Naive thymus-derived CD4-positive, alpha-beta T cell (primary cell): ENCODE measurements around the gene NCBP3. TPM values are rescaled to one million over a fixed set of nuclear protein-coding genes. Genes with fewer than 3 reads are reported as not detected.

Experiments
- ATAC-seq: fragments of 150-1000 bp; cut with Tn5 transposase; 2 replicates; pipeline ENCODE4 v1.10.0; 2021; ENCODE audit warnings: mild to moderate bottlenecking, moderate library complexity
- CTCF ChIA-PET: fragments of 350-600 bp; sonication (Branson Sonifier 250); formaldehyde crosslinking; loops from one replicate; lab custom pipeline; 2021; ENCODE audit warnings: antibody characterized with exemption; lab: Charles Lee
- POLR2A ChIA-PET: fragments of 350-600 bp; sonication (Branson Sonifier 250); formaldehyde crosslinking; loops from one replicate; lab custom pipeline; 2021; ENCODE audit warnings: antibody characterized with exemption, inconsistent platforms; lab: Charles Lee
- DNase-seq, 9 donors: peaks; one replicate each; pipeline versions ENCODE4 v3.0.0 to v3.0.0-alpha.2; 2020 to 2022; ENCODE audit warnings: mixed read lengths in 1 of 9
- H3K27ac ChIP-seq: one replicate; pipeline ENCODE4 v1.7.0; 2013; ENCODE audit warnings: mild to moderate bottlenecking, low read depth, low read length, moderate library complexity
- H3K27me3 ChIP-seq, 2 donors: one replicate each; pipeline ENCODE4 v1.7.0; 2013; ENCODE audit warnings: low read length in 2 of 2, mild to moderate bottlenecking in 2 of 2, moderate library complexity in 2 of 2; ENCODE audit not compliant: control insufficient read depth in 2 of 2, insufficient read depth in 2 of 2
- H3K36me3 ChIP-seq, 3 experiments: 1 replicate in 2 of 3; 2 replicates in 1 of 3; pipeline ENCODE4 v1.7.0; 2013; ENCODE audit warnings: low read length in 3 of 3, mild to moderate bottlenecking in 3 of 3, moderate library complexity in 1 of 3; ENCODE audit not compliant: insufficient read depth in 3 of 3, control insufficient read depth in 2 of 3
- H3K4me1 ChIP-seq, 2 donors: one replicate each; pipeline ENCODE4 v1.7.0; 2013; ENCODE audit warnings: low read length in 2 of 2, mild to moderate bottlenecking in 2 of 2, moderate library complexity in 1 of 2; ENCODE audit not compliant: control insufficient read depth in 2 of 2, insufficient read depth in 2 of 2
- H3K4me3 ChIP-seq: 2 replicates; pipeline ENCODE4 v1.7.0; 2013; ENCODE audit warnings: mild to moderate bottlenecking, low read length
- H3K9me3 ChIP-seq, 3 experiments: 1 replicate in 2 of 3; 2 replicates in 1 of 3; pipeline ENCODE4 v1.7.0; 2013; ENCODE audit warnings: low read length in 3 of 3; ENCODE audit not compliant: control insufficient read depth in 2 of 3
- H3K27ac Mint-ChIP-seq, 9 donors: one replicate each; pipeline ENCODE4 v1.8.0; 2020 to 2022; ENCODE audit warnings: mixed read lengths in 9 of 9, mild to moderate bottlenecking in 8 of 9, moderate library complexity in 5 of 9, inconsistent platforms in 2 of 9
- H3K27me3 Mint-ChIP-seq, 5 donors: one replicate each; pipeline ENCODE4 v1.8.0; 2021 to 2022; ENCODE audit warnings: mixed read lengths in 5 of 5, mild to moderate bottlenecking in 1 of 5
- H3K36me3 Mint-ChIP-seq, 5 donors: one replicate each; pipeline ENCODE4 v1.8.0; 2020 to 2022; ENCODE audit warnings: mixed read lengths in 5 of 5, mild to moderate bottlenecking in 3 of 5, inconsistent platforms in 1 of 5
- H3K4me1 Mint-ChIP-seq, 7 donors: one replicate each; pipeline ENCODE4 v1.8.0; 2020 to 2022; ENCODE audit warnings: mixed read lengths in 7 of 7, mild to moderate bottlenecking in 3 of 7, inconsistent platforms in 1 of 7
- H3K4me3 Mint-ChIP-seq, 10 donors: one replicate each; pipeline ENCODE4 v1.8.0; 2020 to 2022; ENCODE audit warnings: mild to moderate bottlenecking in 10 of 10, mixed read lengths in 10 of 10, moderate library complexity in 6 of 10, inconsistent platforms in 2 of 10
- H3K9me3 Mint-ChIP-seq, 11 donors: one replicate each; pipeline ENCODE4 v1.8.0; 2020 to 2022; ENCODE audit warnings: mixed read lengths in 11 of 11, mild to moderate bottlenecking in 4 of 11, inconsistent platforms in 1 of 11, moderate library complexity in 1 of 11
- intact Hi-C, 2 donors: fragments of 100-400 bp; cut with micrococcal nuclease; formaldehyde crosslinking; loops; one replicate each; pipeline ENCODE4 v1.15.1; 2023
- polyA plus RNA-seq, 2 donors: library from polyadenylated mRNA; unstranded; fragments of 300-500 nt; fragmentation: Illumina TruSeq; gene quantifications; one replicate each; pipeline ENCODE4 v1.2.3, GENCODE V29; 2021
- total RNA-seq, 6 experiments: library from RNA in 5 of 6; stranded (reverse) in 5 of 6; gene quantifications; 1 replicate in 5 of 6; 2 replicates in 1 of 6; pipeline ENCODE4 v1.2.3 and lab custom pipeline; 2021 to 2026

The NCBP3 gene
- total and polyA plus RNA-seq, 7 experiments from 2014 or later = 7.8 to 49.4 (median 41.5) TPM

DNA sequence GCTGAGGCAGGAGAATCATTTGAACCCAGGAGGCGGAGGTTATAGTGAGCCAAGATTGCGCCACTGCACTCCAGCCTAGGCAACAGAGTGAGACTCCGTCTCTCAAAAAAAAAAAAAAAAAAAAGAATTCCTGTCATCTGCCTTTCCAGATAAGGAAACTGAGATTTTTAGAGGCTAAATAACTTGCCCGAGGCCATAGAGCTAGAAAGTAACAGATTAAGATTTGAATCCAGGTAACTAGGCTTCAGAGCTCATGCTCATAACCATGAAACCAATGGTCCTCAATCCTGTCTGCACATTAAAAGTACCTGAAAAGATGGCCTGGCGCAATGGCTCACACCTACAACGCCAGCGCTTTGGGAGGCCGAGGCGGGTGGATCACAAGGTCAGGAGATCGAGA, 9.5 kb downstream of the NCBP3 start:
- Mint-ChIP-seq H3K27ac (no peak overlapping the region), H3K27me3 (no peaks in the 10 kb centered on the region), H3K4me1 (peaks cover 19 to 51% (median 30%) of the 10 kb centered on the region in 7 donors), H3K36me3 (peaks cover 10 to 46% (median 20%) of the 10 kb centered on the region in 5 donors), H3K9me3 (peaks cover 0 to 2% (median 0%) of the 10 kb centered on the region in 11 donors), H3K4me3 (no peak overlapping the region)
- Histone ChIP-seq H3K27ac (no peak overlapping the region), H3K36me3 (peaks cover 0 to 56% (median 14%) of the 10 kb centered on the region in 3 experiments), H3K4me3 (no peak overlapping the region), H3K27me3 (no peaks in the 10 kb centered on the region), H3K9me3 (no peaks in the 10 kb centered on the region), H3K4me1 (no peaks in the 10 kb centered on the region)
- DNase-seq = no peak
- POLR2A ChIA-PET = no interaction called here
- intact Hi-C loops = no loop called here
- no peak for ATAC-seq
- CTCF ChIA-PET = interaction anchor here (0.9 kb wide), 1 partner anchor 10 kb away, joined by 3 read pairs; the partner anchor contains the start of gene NCBP3

DNA sequence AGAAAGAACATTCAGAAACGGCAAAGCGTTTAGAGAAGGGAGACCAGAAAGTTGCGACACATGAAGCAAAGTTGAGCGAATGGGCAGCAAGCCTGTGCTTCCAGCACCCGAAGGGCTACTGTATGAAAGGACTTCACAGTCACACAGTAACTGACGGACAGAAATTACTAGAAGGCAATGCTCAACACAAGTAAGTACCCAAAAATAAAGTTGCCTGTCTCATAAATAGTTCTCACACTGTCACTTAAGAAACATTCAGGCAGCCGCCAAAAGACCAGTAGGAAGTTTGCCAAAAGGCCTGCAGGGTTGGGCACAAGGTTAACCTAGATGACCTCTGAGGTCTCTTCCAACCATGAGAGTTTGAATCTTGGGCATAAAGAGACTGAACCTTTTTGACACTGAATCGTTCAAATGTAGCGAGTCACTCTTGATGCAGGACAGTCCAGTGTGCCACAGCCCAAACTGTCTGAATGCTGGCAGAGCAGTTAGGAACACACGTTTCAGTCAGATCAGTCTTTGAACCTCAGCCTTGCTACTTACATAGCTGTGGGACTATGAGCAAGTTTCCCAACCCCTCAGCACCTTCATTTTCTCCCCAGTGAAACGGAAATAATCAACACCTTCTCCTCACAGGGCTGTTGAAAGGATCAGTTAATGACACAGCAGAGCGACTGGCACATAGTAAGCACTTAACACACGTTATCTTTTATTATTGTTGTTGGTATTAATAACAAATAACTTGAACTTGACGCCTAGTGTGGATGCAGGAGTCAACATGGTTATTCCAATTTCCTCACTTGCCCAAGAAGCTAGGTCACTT, 10.4 kb downstream of the NCBP3 start:
- Mint-ChIP-seq H3K36me3 (peaks cover 10 to 39% (median 17%) of the 10 kb centered on the region in 5 donors), H3K27me3 (no peaks in the 10 kb centered on the region), H3K9me3 (no peaks in the 10 kb centered on the region), H3K4me3 (no peak overlapping the region), H3K27ac (peak overlapping the region in 5 of 9 donors; percentile 4 to 68 (median 27)), H3K4me1 (peaks cover 16 to 44% (median 23%) of the 10 kb centered on the region in 7 donors)
- Histone ChIP-seq H3K9me3 (no peaks in the 10 kb centered on the region), H3K36me3 (peaks cover 0 to 48% (median 14%) of the 10 kb centered on the region in 3 experiments), H3K4me1 (no peaks in the 10 kb centered on the region), H3K4me3 (no peak overlapping the region), H3K27ac (no peak overlapping the region), H3K27me3 (no peaks in the 10 kb centered on the region)
- no peak for ATAC-seq
- CTCF ChIA-PET = no interaction called here
- no peak for DNase-seq
- POLR2A ChIA-PET = no interaction called here
- intact Hi-C loops = no loop called here

DNA sequence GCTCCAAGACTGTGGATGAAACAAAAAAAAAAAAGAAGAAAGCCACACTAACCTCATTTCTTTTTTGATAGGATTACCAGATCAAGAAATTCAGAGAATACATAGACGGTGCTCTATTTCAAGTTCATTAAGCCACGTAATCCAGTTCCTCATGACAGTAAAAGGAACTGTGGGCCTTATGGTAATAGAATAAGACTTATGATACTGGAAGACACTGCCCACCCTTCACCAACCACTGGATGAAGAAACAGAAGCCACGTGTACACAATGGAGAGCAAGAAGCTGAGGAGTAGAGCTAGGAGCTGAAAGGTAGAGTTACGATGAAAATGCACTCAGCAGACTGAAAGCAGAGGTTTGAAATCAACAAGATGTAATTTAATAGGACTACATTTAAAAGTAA, 11.2 kb downstream of the NCBP3 start:
- POLR2A ChIA-PET = no interaction called here
- Histone ChIP-seq H3K4me3 (no peak overlapping the region), H3K27ac (no peak overlapping the region), H3K4me1 (no peaks in the 10 kb centered on the region), H3K9me3 (no peaks in the 10 kb centered on the region), H3K27me3 (no peaks in the 10 kb centered on the region), H3K36me3 (peaks cover 3 to 48% (median 8%) of the 10 kb centered on the region in 3 experiments)
- no peak for DNase-seq
- peaks cover 10 to 37% (median 19%) of the 10 kb centered on the region in 7 donors for H3K4me1 Mint-ChIP-seq
- no peak for ATAC-seq
- no peaks in the 10 kb centered on the region for H3K27me3 Mint-ChIP-seq
- CTCF ChIA-PET = no interaction called here
- H3K27ac Mint-ChIP-seq = peak overlapping the region in 2 of 9 donors; percentile 37 to 55
- intact Hi-C loops = no loop called here
- no peak overlapping the region for H3K4me3 Mint-ChIP-seq
- H3K36me3 Mint-ChIP-seq = peaks cover 10 to 34% (median 16%) of the 10 kb centered on the region in 5 donors
- no peaks in the 10 kb centered on the region for H3K9me3 Mint-ChIP-seq

DNA sequence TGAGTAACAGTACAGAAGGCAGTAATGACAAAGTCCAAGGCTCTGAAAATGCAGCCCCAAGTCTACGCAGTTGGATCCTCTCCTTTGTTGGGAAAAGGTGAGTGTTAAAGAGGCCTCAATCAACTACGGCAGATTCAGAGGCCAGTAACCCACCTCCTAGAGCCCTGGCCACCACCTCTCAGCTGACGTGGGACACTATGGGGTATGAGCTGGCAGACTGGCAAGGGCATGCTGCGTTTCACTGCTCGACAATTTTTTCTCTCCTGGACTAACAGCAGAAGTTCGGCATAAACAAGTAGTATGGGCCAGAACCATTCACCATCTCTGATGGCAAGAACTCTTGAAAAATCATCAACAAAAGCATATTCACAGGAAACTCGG, 17.2 kb downstream of the NCBP3 start:
- intact Hi-C loops = no loop called here
- Histone ChIP-seq H3K4me1 (no peaks in the 10 kb centered on the region), H3K4me3 (no peak overlapping the region), H3K27ac (no peak overlapping the region), H3K9me3 (no peaks in the 10 kb centered on the region), H3K27me3 (no peaks in the 10 kb centered on the region), H3K36me3 (peaks cover 11 to 61% (median 13%) of the 10 kb centered on the region in 3 experiments)
- ATAC-seq (no peak), DNase-seq (no peak)
- Mint-ChIP-seq H3K27ac (no peak overlapping the region), H3K9me3 (peaks cover 0 to 2% (median 0%) of the 10 kb centered on the region in 11 donors), H3K27me3 (no peaks in the 10 kb centered on the region), H3K4me1 (peaks cover 0 to 15% (median 6%) of the 10 kb centered on the region in 7 donors), H3K36me3 (peaks cover 9 to 49% (median 19%) of the 10 kb centered on the region in 5 donors), H3K4me3 (no peak overlapping the region)
- ChIA-PET POLR2A (interaction anchor here (0.5 to 3.5 kb wide), 4 partner anchors 14 to 91 kb away, joined by 3 to 15 read pairs (median 5); no protein-coding TSS in a partner anchor), CTCF (interaction anchor here (0.7 to 6.6 kb wide), 6 partner anchors 9 to 1171 kb away, joined by 3 to 154 read pairs (median 6); no protein-coding TSS in a partner anchor)

- DNase-seq (no peak), ATAC-seq (no peak)
- Histone ChIP-seq H3K4me1 (no peaks in the 10 kb centered on the region), H3K9me3 (no peaks in the 10 kb centered on the region), H3K27me3 (no peaks in the 10 kb centered on the region), H3K36me3 (peaks cover 11 to 64% (median 13%) of the 10 kb centered on the region in 3 experiments), H3K4me3 (no peak overlapping the region), H3K27ac (no peak overlapping the region)
- H3K4me3 Mint-ChIP-seq = no peak overlapping the region
- ChIA-PET POLR2A (interaction anchor here (0.6 to 3.5 kb wide), 4 partner anchors 52 to 90 kb away, joined by 3 to 15 read pairs (median 5); no protein-coding TSS in a partner anchor), CTCF (interaction anchor here (0.7 to 6.6 kb wide), 6 partner anchors 10 to 1172 kb away, joined by 3 to 154 read pairs (median 6); no protein-coding TSS in a partner anchor)
- H3K9me3 Mint-ChIP-seq = peaks cover 0 to 2% (median 0%) of the 10 kb centered on the region in 11 donors
- H3K27ac Mint-ChIP-seq = peak overlapping the region in 3 of 9 donors; percentile 14 to 42 (median 26)
- H3K4me1 Mint-ChIP-seq = peaks cover 0 to 15% (median 4%) of the 10 kb centered on the region in 7 donors
- intact Hi-C loops = no loop called here
- peaks cover 9 to 47% (median 20%) of the 10 kb centered on the region in 5 donors for H3K36me3 Mint-ChIP-seq
- H3K27me3 Mint-ChIP-seq = no peaks in the 10 kb centered on the region
These were observed 17.7 kb downstream of the NCBP3 start for GRCh38 chr17:3828151-3828851.

DNA sequence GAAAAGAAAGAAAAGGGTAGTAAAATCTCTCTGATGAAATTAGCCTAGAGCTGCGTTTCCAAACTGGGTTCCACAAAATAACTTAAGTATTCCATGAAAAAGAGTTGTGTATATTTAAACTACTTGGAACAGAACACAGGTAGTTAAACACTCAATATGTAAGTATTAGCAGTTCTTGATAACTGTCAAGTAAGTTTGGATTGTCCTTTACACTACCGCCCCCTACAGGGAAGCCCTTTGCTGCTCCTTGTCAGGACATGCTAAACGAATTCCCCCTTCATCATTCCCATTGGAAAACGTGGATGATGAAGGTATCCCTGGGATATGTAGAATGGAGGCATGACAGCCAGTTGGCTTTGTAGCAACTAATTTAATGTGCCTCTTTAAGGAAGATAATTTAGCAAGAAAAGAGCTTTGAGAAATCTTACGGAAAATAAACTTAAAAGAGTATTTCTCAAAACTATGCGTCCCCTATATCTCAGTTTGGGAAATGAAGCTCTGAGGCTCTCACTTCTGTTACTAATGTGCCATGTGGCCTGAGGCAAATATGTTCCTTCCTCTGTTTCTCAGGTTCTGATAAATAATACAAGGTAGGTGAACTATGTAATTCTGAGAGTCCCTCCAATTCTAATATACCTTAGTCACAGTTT, 18.8 kb downstream of the NCBP3 start:
- ChIA-PET CTCF (interaction anchor here (0.5 to 6.6 kb wide), 16 partner anchors 10 to 413 kb away, joined by 3 to 154 read pairs (median 3); no protein-coding TSS in a partner anchor), POLR2A (interaction anchor here (0.7 to 3.5 kb wide), 4 partner anchors 87 to 103 kb away, joined by 3 to 15 read pairs (median 6); partner anchors contain the start of gene HASPIN)
- Histone ChIP-seq H3K4me3 (no peak overlapping the region), H3K27me3 (no peaks in the 10 kb centered on the region), H3K36me3 (peaks cover 11 to 73% (median 13%) of the 10 kb centered on the region in 3 experiments), H3K4me1 (no peaks in the 10 kb centered on the region), H3K9me3 (no peaks in the 10 kb centered on the region), H3K27ac (no peak overlapping the region)
- no peak overlapping the region for H3K4me3 Mint-ChIP-seq
- no peaks in the 10 kb centered on the region for H3K27me3 Mint-ChIP-seq
- H3K4me1 Mint-ChIP-seq = peaks cover 0 to 15% (median 4%) of the 10 kb centered on the region in 7 donors
- DNase-seq (peak; percentile 22 to 75 (median 71)), ATAC-seq (peak; percentile 74)
- peaks cover 0 to 2% (median 0%) of the 10 kb centered on the region in 11 donors for H3K9me3 Mint-ChIP-seq
- peaks cover 9 to 53% (median 20%) of the 10 kb centered on the region in 5 donors for H3K36me3 Mint-ChIP-seq
- H3K27ac Mint-ChIP-seq = peak overlapping the region in 2 of 9 donors; percentile 42 to 59
- intact Hi-C loops = loop anchor here (1.0 to 2.0 kb wide), 2 partner anchors 90 to 144 kb away; no protein-coding TSS in a partner anchor
